Germinal center (tissue), 1 donor: ENCODE results near the gene BASP1.

Source experiments
- DNase-seq: peaks from one replicate; pipeline ENCODE4 v3.0.0; 2012; ENCODE audit warnings: mixed read lengths, low spot score

BASP1 gene, protein sequence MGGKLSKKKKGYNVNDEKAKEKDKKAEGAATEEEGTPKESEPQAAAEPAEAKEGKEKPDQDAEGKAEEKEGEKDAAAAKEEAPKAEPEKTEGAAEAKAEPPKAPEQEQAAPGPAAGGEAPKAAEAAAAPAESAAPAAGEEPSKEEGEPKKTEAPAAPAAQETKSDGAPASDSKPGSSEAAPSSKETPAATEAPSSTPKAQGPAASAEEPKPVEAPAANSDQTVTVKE

DNA sequence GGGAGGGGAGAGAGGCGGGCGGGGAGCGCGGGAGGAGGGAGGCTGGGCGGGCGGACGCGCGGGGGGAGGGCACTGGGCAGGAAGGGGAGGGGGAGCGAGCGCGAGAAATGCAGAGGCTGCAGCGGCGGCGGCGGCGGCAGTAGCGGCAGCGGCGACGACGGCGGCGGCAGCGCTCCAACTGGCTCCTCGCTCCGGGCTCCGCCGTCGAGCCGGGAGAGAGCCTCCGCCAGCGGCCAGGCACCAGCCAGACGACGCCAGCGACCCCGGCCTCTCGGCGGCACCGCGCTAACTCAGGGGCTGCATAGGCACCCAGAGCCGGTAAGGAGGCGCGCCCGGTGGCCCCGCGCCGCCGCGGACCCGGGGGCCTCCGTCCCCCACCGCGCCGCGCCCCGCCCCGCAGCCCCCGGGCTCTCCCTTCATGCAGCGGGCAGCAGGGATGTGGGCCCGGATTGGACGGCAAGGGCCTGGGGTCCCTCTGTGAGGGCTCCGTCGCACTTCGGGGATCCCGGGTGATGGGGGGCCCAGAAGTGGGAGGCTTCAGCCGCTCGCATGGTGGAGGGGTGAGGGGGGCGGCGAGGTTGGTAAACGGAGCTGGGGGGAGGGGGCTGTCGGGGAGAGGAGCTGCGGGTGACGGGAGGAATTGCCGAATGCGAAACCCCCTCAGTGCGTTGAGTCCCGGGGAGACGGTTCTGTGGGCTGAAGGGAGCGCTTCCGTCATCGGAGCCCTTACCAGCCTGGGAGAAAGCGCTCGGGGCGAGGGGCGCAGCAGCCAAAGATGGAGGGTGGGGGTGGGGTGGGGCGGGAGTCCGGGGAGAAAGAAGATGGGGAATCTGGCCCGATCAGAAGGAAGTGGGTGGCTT is at the start of gene BASP1:
Gene BASP1 (plus strand): TSS at position 139 of the 860 bp plus-strand sequence. CDS start 57,586 bp downstream, outside the sequence.
- peak; percentile 86 for DNase-seq

DNA sequence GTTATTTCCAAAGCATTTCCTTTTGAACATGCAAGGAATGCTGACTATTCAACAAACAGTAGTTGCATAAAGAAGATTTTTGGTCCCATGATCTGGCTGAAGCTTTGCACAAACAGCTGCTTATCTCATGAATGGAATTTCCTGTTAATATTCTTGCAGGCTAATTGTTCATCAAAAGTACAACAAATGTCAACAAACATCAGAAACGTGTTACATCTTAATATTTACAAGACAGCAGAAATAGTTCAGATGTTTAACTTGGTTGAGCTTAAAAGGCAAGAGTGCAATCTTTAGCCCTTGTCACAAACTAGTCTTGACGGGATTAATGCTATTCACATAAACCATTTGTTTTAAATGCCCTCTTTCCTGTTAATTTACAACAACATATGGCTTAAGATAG is 47.9 kb upstream of the BASP1 start:
- no peak for DNase-seq

DNA sequence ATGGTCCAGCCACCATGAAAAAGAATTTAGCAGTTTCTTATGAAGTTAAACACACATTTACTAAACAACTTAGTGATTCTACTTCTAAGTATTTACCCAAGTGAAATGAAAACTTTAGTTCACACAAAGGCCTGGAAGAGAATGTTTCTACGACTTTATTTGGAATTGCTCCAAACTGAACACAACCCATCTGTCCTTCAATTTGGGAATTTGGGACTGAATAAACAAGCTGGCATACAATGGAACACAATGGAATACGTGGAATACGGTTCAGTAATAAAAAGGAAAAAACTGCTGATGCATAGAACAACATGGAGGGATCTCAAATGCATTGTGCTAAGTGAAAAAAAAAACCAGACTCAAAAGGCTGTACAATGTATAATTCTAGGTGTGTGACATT is 44.6 kb upstream of the BASP1 start:
- no peak for DNase-seq

DNA sequence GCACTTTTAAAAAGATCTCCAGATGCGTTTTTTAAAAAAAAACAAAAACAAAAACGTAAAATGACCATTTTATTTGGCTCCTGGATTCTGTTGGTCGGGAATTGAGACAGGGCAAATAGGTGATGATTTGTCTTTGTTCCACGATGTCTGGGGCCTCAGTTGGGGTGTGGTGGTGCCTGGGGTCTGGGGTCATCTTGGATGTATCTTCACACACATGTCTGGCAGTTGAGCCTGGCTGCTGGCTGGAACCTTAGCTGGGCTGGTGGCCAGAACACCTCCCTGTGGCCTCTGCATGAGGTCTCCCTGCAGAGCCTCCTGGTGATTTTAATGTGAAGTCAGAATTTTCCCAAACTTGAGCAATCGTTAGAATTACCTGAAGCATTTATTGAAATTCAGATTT is 42.5 kb upstream of the BASP1 start:
- no peak for DNase-seq

DNA sequence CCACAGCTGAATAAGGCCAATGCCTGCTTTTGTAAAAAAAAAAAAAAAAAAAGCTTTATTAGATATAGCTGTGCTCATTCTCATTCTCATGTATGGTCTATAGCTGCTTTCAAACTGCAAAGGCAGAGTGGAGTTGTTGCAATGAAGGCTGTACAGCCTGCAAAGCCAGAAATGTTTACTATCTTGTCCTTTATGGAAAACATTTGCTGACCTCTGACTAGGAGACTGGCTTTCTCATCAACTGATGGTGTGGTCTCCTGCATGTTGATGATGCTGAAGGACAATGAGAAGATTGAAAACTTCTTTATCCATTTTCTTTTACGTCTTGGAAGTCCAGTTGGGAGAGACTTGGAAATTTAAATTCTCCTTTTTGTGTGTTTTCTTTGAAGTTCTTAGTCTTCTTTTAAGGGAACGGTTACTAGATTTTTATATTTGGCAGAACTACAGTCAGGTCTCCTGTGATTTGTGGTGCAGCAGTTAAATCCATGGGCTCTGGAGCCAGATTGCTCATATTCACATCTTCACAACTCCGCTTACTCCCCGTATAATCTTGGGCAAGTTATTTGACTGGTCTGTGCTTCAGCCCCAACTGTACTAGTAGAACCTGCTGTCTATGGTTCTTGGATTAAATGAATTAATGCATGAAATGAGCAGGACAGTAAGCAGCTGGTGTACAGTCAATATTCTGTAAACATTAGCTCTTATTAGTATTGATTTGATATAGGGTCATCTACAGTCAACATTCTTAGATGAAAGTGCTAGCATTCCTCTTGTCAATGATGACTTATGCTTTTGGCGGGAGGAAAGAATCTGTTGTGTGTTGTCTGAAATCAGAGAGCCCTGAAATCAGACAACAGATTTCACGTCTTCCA is 39.7 kb upstream of the BASP1 start:
- DNase-seq: no peak

DNA sequence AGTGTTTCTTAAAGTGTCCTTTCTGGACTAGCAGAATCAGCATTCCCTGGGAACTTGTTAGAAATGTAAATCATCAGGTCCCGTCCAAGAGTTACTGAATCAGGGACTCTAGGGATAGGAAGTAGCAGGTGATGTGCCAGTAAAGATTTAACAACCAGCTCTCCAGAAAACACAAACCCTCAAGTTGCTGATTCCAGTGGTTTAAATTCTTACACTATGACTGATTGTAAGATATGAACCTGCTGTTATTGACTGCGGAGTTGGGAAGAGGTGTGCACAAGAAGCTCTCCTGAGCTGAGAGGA is 39.1 kb upstream of the BASP1 start:
- no peak for DNase-seq

DNA sequence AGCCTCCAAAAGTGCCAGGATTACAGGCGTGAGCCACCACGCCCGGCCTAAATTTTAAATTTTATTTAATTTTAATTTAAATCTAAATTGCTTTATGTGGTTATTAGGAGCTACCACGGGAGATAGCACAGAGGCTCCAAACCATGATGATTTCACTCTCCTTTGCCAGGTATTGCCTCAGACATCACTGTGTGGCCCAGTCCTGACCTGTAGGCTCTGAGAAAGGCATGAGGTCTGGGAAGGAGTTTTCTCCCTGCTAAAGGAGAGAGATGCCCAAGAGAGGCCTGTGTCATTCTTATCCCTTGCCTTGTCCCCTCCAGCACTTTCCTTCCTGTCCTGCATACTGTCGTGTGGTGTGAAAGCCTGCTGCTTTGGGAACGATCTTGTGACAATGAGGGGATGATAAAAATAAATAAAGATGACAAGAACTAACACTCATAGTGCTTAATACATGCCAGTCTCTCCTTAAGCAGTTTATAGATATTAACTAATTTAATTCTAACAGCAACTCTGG is 37.0 kb upstream of the BASP1 start:
- DNase-seq: no peak

DNA sequence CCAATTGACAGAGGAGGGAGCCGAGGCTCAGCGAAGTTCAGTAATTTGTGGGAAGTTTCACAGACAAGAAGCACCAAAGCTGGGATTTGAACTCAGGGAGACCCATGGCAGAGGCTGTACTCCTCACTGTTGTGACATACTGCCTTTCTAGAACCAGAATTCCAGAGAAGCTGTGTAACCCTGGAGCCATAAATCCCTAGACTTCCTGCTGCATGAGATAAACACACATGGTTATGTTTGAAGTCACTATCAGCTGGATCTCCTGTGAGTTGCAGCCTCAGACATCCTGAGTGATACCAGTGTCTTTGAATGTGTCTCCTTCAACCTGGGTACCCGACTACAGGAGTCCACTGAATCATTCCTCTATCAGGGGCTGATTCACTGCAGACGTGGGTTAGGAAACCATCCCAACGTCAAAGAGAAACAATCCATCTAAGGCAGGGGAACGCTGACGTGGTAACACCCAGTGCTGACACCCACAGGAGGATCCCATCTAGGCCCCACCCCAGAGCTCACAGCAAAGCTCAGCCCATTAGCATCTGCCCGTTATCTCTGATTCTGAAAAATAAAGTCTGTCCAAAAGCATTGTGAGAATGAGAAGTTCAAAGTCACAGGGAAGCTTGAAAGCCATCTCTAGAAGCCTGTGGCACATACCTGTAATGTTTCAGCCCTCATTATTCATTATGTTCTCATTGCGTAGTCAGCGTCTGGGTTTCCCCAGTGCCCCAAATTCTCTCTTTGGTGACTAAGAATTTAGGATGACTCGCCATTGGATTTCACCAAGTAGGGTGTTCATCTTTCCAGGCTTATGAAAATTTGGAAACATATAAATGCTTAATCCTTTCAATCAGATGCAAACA is 36.3 kb upstream of the BASP1 start:
- DNase-seq: no peak

DNA sequence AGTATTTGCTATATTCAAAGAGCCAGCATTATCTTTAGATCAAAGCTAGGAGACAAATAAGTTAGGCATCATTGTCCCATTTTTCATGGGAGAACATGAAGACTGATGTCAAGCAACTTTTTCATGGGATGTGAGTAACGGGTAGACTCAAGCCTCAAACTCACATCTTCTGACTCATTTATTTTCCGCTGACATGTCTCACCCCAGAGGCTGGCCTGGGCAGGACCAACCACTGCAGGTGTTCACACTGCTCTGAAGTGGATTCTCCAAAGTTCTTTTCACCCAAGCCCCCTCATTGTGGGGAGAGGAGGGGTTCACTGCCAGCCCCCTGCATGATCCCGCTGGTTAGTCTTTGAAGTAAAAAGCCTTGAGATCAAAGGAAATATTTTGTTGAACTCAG is 34.9 kb upstream of the BASP1 start:
- no peak for DNase-seq

DNA sequence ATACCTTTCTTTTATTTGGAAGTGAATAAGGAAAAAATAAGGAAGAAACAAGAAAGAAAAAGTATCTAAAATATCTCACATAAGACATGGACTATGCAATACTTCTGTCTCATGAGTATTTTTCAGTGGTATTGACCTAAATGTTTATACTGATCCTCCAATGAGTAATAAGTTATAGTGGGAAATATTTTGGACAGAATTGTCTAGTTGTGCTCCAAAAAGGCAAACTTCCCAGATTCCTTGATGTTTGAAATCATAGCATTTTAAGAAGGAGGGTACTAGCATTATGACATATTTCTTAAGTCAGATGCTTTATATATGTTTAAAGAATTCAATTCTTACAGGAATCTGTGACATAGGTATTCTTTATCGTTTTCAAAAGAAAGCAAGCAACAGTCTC is 34.5 kb upstream of the BASP1 start:
- no peak for DNase-seq

DNA sequence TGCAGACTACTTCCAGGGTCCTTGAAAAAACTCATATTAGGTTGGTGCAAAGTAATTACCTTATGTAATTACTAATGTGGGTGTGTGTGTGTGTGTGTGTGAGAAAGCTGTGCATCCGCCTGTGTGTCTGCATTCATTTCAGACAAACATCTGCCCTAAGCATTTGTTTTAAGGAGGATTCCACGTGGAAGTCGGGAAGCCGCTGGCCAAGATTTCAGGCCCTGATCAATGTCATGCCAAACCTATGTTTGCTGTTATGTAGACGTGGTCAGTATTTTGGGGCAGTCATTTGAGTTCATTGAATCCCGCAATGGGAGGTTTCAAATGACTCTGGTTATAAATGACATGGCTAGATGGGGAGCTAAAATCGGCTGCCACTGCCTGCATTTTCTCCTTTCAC is 33.6 kb upstream of the BASP1 start:
- no peak for DNase-seq

DNA sequence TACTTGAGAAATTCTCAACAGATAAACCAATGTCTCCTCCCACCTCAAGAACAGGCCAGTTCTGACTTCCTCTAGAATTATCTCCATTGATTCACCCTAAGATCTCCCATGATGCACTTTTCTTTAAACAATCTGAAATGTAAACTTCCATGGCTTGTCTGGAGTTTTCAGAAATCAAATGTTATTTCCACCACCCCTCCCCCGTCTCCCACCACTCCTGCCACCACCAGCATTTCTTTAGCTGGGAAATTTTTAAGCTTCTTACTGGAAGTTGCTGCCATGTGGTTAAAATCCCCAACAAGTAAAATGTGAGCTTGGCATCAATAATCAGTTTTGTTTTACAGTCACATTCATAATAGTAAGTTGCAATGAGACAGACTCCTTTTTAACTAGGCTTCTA is 32.8 kb upstream of the BASP1 start:
- no peak for DNase-seq

DNA sequence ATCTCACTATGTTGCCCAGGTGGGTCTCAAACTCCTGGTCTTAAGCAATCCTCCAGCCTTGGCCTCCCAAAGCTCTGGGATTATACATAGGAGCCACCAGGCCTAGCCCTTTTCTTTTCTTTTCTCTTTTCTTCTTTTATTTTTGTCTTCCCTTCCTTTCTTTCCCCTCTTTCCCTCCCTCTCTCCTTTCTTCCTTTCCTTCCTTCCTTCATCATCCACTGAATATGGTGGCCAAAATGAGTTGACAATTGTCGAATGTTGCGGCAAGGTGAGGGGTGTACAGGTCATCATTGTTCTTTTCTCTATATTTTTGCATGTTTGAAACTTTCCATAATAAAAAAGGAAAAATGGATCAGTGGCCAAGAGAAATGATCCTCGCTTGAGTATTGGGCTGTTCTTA is 32.1 kb upstream of the BASP1 start:
- no peak for DNase-seq

DNA sequence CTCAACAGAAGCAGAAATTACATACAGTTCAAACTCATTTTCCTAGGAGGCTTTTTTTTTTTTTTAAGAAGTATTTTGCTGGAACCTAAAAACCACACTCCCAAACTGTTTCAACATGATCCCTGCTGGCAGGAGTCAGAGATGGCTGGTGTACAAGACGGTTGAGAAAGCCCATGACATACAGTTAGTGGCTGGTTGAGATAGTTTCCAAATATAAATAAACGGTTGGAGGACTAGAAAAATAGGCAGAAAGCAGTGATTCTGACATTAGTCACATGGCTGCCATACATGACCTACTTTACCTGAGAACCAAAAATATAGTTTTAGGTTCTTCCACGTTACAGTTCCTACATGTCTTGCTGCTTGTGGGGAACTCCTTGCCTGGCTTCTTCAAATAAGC is 31.7 kb upstream of the BASP1 start:
- DNase-seq: no peak

DNA sequence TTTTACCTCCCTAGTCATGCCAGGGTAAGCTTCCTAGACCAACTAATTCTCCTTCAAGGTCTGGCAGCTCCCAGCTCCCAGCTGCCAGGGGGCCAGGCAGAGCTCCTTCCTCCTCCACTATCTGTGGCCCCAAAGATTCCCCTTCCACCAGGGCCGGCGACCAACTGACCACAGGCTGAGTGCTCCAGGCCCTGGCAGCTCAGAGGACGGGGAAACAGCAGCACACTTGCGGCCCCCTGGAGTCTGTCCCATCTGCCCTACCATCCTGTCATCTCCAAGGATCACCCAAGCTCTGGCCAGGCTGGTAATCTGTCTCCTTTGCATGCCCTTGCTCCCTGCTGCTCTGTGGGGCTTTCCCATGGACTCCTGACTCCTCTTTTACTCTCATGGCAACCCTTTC is 31.2 kb upstream of the BASP1 start:
- DNase-seq: no peak

DNA sequence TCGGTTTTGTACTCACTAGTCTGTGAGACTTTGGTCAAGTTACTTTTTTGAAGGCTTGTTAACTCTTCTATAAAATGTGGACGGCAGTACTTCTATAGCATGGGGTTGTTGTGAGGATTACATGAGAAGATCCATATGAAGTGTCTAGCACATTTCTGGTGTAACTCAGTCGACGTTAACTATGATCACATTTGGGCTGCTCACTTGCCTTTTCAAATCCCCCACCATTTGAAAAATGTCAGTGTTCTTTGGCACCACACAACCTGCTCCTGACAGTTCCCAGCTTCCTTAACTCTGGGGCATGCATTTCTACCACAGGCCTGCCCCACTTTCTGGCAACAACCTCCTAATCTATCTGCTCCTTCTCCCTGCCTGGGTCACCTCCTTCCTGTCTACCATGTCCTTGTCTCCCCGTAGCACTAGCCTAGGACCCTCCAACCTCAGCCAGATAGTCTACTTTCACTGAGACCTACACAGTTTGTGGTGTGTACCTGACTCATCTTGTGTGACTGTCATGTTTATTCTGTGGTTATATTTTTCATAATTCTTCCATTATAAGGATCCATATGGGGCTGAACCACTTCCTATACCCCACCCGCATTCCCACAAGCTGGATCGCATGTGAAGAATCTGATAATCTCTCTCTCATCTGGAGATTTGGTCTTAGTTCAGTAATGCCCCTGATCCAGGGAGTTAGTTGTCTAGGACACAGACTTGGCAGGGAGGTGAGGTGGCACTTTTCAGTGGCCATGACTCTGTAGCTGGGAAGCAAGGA is 30.2 kb upstream of the BASP1 start:
- DNase-seq: no peak

DNA sequence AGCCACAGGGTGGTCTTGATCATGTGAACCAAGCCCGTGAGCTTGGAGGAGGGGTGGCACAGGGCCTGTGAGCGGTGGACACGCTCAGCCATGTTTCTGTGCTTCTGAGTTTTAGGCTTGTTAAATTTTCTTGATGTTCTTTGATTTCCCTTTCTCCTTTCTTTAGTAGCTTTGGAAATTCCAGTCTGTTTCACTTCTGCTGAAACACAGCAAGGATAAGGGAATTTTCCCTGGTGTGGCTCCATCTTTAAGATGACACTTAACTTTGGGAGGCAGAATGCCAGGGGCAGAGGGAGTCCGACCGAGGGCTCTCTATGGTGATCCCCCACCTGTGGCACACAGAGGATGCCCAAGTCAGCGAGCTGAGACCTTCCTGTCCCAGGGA is 29.7 kb upstream of the BASP1 start:
- no peak for DNase-seq

DNA sequence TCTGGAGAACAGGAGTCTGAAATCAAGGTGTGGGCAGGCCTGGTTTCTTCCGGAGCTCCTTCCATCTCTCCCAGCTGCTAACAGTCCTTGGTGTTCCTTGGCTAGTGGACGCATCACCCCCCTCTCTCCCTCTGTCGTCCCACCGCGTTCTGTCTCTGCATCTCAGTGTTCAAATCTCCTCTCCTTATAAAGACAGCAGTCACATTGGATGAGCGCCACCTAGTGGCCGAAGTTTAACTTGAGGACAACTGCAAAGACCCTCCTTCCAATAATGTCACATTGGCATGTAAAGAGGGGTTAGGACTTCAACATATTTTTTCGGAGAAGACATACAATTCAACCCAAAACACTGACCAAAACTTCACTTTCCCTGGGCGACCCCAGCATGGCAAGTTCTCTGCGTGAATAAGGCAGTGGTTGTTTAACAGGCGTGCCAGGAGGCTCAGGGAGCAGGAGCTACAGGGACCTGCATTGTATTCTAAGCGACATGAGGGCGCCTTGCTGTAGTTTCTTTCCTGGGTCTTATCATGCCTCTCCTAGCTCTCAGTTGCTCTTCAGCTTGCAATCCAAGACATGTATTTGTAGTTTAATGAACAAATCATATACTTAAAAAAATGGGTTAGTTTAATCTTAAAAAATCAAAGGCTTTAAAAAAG is 27.9 kb upstream of the BASP1 start:
- DNase-seq: peak; percentile 53

DNA sequence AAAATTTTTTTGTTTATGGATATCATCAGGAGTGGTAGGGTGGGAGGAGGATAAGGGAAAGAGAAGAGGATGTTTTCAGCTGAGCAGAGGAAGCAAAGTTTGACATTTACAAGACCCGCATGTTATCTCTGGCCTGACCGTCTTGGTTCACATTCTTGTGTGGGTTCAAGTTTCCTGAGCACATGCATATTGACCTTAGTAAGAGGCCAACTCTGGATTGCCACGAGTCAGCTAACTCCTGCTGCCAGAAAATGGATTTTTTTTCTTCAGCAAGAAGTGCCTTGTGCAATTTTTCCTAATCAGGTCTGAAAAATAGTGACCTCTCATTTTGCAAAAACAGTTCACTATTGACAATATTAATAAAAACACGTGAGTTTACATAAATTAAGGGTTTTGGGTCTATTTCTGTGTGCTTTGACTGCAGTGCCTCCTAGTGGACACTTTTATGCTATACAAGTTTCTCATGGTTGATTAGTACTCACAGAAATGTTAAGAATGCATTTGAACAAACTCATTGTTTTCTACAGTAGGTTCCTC is 27.1 kb upstream of the BASP1 start:
- DNase-seq: peak; percentile 40

DNA sequence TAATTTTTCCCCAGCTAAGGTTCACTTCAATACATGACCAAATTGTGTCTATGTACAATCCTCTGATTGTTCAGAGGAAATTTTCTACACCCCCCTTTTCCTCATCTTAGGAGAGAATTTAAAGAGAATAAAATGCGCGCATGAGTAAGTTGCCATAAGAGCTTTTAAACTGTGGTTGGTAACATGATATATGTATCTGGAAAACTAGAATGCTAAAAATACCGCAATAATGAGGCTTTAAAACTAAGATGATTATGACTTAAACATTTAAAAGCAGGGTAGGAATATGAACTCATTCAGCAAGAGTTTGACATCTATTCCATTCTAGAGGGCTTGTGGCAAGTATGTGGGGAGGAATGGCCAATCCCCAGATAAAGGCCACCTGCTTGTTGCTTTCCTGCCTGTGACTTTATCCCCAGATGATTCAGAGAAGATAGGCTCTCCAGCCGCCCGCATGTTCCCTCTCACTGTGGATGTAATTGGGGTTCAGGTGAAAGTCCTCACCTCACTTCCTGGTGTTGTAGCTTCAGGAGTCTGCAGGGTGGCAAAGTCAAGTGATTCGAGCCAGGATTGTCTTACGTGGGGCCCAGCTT is 26.5 kb upstream of the BASP1 start:
- DNase-seq: no peak
